Suprapubic skin (tissue), 4 donors: ENCODE data around the gene CYB5A. TPM values are rescaled to one million over a fixed set of nuclear protein-coding genes. Genes with fewer than 3 reads are reported as not detected.
"Not testable (repeated sequence)": the region's sequence is repeated elsewhere in the genome, so short reads cannot be mapped to it uniquely, and the experiment has no call there.

ENCODE experiments used
- DNase-seq, 2 donors: peaks; one replicate each; pipeline ENCODE4 v3.0.0-alpha.2; 2019; ENCODE audit warnings: low spot score in 2 of 2
- H3K27ac ChIP-seq: fragments of 200-600 bp; sonication (generic); one replicate; pipeline ENCODE4 v1.5.1; 2019
- H3K27me3 ChIP-seq: fragments of 200-600 bp; sonication (generic); one replicate; pipeline ENCODE4 v1.5.1; 2019
- H3K36me3 ChIP-seq: fragments of 200-600 bp; sonication (generic); one replicate; pipeline ENCODE4 v1.5.1; 2019
- H3K4me1 ChIP-seq: fragments of 200-600 bp; sonication (generic); one replicate; pipeline ENCODE4 v1.5.1; 2019
- H3K4me3 ChIP-seq: fragments of 200-600 bp; sonication (generic); one replicate; pipeline ENCODE4 v1.5.1; 2019; ENCODE audit warnings: mild to moderate bottlenecking
- H3K9me3 ChIP-seq: fragments of 200-600 bp; sonication (generic); one replicate; pipeline ENCODE4 v1.5.1; 2019
- EP300 ChIP-seq: sonication (generic); formaldehyde crosslinking; IDR thresholded peaks from one replicate; pipeline ENCODE4 v1.6.1; 2017; ENCODE audit warnings: antibody characterized with exemption
- POLR2A ChIP-seq, 2 donors: fragments of 450-650 bp; IDR thresholded peaks; one replicate each; pipeline ENCODE4 v1.6.1; 2017; ENCODE audit warnings: antibody characterized with exemption in 2 of 2, mild to moderate bottlenecking in 2 of 2, moderate library complexity in 2 of 2
- POLR2AphosphoS5 ChIP-seq, 3 donors: sonication (generic); formaldehyde crosslinking; IDR thresholded peaks; one replicate each; pipeline ENCODE4 v1.6.1; 2017; ENCODE audit warnings: antibody characterized with exemption in 3 of 3
- WGBS: methylation state at CpG from one replicate; pipeline ENCODE4 v1.1.5; 2018; 5-methylcytosine and 5-hydroxymethylcytosine counted together
- total RNA-seq, 4 donors: library from RNA; depleted of rRNA; stranded (reverse); fragments of >200 nt; gene quantifications; one replicate each; pipeline ENCODE4 v1.1.0, GENCODE V29; 2016
- TF ChIP-seq, protein P1 (sequence below), 2 donors: fragments of 200-600 bp in 1 of 2; fragments of 450-650 bp in 1 of 2; sonication (generic) in 1 of 2; IDR thresholded peaks; one replicate each; pipeline ENCODE4 v1.5.1; 2016 to 2019; ENCODE audit warnings: antibody characterized with exemption in 2 of 2, mild to moderate bottlenecking in 1 of 2, moderate library complexity in 1 of 2

CYB5A gene
- total RNA-seq, 4 donors from 2014 or later: 103 to 258 (median 147) TPM

DNA sequence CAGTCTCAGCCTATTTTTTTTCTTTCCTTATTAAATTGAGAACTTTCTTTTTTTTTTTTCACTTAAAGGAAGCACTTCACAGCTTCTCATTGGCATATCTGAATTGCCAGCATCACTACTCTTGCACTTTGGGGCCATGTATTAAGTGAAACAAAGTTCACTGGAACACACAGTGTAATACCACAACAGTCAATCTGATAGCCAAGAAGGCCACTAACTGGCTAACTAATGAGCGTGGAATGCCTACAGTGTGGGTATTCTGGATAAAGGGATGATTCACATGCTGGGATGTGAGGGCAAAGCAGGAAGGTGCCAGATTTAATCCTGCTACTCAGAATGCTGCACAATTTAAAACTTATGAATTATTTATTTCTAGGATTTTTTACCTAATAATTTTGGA lies 12.2 kb upstream of the CYB5A start:
- no peak overlapping the region for H3K27ac ChIP-seq
- no peaks in the 10 kb centered on the region for H3K9me3 ChIP-seq
- TF ChIP-seq POLR2AphosphoS5 (IDR thresholded peaks at IDR 0.05): no peak
- TF ChIP-seq POLR2A (IDR thresholded peaks at IDR 0.05): no peak
- TF ChIP-seq EP300: no peak
- TF ChIP-seq, protein P1, sequence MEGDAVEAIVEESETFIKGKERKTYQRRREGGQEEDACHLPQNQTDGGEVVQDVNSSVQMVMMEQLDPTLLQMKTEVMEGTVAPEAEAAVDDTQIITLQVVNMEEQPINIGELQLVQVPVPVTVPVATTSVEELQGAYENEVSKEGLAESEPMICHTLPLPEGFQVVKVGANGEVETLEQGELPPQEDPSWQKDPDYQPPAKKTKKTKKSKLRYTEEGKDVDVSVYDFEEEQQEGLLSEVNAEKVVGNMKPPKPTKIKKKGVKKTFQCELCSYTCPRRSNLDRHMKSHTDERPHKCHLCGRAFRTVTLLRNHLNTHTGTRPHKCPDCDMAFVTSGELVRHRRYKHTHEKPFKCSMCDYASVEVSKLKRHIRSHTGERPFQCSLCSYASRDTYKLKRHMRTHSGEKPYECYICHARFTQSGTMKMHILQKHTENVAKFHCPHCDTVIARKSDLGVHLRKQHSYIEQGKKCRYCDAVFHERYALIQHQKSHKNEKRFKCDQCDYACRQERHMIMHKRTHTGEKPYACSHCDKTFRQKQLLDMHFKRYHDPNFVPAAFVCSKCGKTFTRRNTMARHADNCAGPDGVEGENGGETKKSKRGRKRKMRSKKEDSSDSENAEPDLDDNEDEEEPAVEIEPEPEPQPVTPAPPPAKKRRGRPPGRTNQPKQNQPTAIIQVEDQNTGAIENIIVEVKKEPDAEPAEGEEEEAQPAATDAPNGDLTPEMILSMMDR (IDR thresholded peaks at IDR 0.05): no peak
- H3K36me3 ChIP-seq: no peaks in the 10 kb centered on the region
- no peak overlapping the region for H3K4me3 ChIP-seq
- H3K4me1 ChIP-seq: no peaks in the 10 kb centered on the region
- H3K27me3 ChIP-seq: peaks cover 4% of the 10 kb centered on the region
- DNase-seq: no peak
- 80% methylated on average over 1 of the region's 1 CpG for WGBS

DNA sequence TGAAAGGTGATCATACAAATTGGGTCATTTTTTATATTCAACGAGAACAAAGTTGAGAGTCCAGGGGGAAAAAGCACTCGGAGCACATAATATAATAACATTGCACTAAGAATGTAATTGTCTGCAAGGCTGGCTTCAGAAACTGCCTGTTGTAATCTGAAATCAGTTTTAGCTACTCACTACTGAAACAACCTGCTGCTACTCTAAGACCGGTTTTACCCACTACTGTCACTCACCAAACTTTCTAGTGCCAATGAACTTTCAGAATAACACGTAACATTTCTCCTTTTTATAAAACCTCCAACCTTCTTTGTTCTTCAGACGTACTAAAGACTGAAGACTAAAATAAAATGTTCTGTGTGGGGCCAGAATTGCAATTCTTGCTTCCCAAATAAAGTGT lies 11.5 kb upstream of the CYB5A start:
- TF ChIP-seq, protein P1 (IDR thresholded peaks at IDR 0.05): no peak
- TF ChIP-seq POLR2AphosphoS5 (IDR thresholded peaks at IDR 0.05) (no peak), EP300 (no peak), POLR2A (IDR thresholded peaks at IDR 0.05) (no peak)
- peaks cover 4% of the 10 kb centered on the region for H3K27me3 ChIP-seq
- H3K36me3 ChIP-seq: no peaks in the 10 kb centered on the region
- WGBS: 66% methylated on average over 5 of the region's 5 CpGs
- DNase-seq: no peak
- no peak overlapping the region for H3K4me3 ChIP-seq
- no peaks in the 10 kb centered on the region for H3K9me3 ChIP-seq
- no peak overlapping the region for H3K27ac ChIP-seq
- H3K4me1 ChIP-seq: no peaks in the 10 kb centered on the region

DNA sequence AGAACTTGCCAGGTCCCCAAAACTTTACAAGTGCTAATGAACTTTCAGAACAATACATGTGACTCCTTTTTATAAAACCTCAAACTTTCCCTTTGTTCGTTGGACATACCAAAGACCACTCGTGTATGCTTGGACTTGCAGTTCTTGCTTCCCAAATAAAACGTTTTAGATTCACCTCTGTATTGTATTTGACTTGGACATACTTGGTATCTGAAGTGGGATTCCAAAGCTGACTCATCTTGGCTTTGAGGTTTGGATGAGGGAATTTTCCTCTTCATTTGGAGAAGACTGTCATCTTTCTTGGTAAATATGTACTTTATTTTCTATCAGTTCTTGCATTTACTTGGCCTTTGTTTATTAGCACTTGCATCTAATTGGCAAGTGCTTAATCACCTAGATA lies 8.0 kb upstream of the CYB5A start:
- Histone ChIP-seq H3K4me3 (no peak overlapping the region), H3K4me1 (no peaks in the 10 kb centered on the region), H3K36me3 (no peaks in the 10 kb centered on the region), H3K27me3 (no peaks in the 10 kb centered on the region), H3K9me3 (no peaks in the 10 kb centered on the region), H3K27ac (no peak overlapping the region)
- TF ChIP-seq EP300: no peak
- WGBS: 64% methylated on average over 3 of the region's 3 CpGs
- no peak for DNase-seq

DNA sequence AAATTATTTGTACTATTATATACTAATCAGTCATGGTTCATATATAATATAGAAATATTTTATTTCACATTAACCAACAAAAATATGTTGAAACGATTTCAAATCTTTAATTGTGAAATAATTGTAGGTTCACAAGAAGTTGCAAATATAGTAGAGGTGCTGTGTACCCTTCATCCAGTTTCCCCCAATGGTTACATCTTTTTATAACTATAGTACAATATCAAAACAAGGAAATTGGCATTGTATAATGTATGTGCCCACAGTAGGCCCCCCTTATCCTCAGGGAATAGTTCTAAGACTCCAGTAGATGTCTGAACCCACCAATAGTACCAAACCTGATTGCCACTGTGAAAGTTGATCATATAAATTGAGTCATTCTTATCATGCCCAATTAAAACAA lies 7.4 kb upstream of the CYB5A start:
- WGBS: 86% methylated on average over 1 of the region's 1 CpG
- H3K4me1 ChIP-seq: no peaks in the 10 kb centered on the region

DNA sequence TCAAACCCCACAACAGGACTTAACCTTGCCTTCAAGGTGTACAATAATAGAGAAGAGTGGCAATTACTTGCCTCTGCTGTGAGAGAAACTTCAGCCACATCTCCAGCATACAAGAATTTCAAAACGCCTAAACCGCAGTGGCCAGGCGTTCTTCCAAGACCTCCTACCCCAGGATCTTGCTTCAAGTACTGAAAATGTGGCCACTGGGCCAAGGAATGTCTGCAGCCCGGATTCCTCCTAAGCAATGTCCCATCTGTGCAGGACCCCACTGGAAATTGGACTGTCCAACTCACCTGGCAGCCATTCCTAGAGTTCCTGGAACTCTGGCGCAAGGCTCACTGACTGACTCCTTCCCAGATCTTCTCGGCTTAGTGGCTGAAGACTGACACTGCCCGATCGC lies 2.8 kb upstream of the CYB5A start:
- 84% methylated on average over 8 of the region's 8 CpGs for WGBS
- Histone ChIP-seq H3K4me1 (peaks cover 16% of the 10 kb centered on the region), H3K9me3 (no peaks in the 10 kb centered on the region), H3K4me3 (no peak overlapping the region), H3K36me3 (no peaks in the 10 kb centered on the region), H3K27ac (no peak overlapping the region), H3K27me3 (no peaks in the 10 kb centered on the region)
- DNase-seq: no peak
- TF ChIP-seq, protein P1 (IDR thresholded peaks at IDR 0.05): no peak
- TF ChIP-seq POLR2AphosphoS5 (IDR thresholded peaks at IDR 0.05) (no peak), EP300 (no peak), POLR2A (IDR thresholded peaks at IDR 0.05) (no peak)

More for the DNA sequence above, 7.4 kb upstream of the CYB5A start:
- Histone ChIP-seq H3K9me3 (no peaks in the 10 kb centered on the region), H3K36me3 (no peaks in the 10 kb centered on the region), H3K4me3 (no peak overlapping the region), H3K27me3 (no peaks in the 10 kb centered on the region), H3K27ac (no peak overlapping the region)
- TF ChIP-seq POLR2A (IDR thresholded peaks at IDR 0.05) (no peak), POLR2AphosphoS5 (IDR thresholded peaks at IDR 0.05) (no peak)
- TF ChIP-seq, protein P1 (IDR thresholded peaks at IDR 0.05): no peak
- DNase-seq: no peak

DNA sequence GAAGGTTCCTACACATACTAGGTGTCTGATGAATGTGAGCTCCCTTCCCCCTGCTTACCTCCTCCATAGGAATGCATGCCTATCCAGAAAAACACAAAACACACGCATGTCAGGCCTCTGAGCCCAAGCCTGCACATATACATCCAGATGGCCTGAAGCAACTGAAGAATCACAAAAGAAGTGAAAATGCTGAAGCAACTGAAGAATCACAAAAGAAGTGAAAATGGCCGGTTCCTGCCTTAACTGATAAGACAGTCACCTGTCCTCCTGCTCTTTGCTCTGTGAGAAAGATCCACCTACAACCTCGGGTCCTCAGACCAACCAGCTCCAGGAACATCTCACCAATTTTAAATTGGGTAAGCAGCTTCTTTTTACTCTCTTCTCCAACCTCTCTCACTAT lies 1.2 kb upstream of the CYB5A start:
- H3K9me3 ChIP-seq, H3K27me3 ChIP-seq, DNase-seq, H3K4me3 ChIP-seq, H3K27ac ChIP-seq, H3K36me3 ChIP-seq: not testable (repeated sequence)
- peaks cover 20% of the 10 kb centered on the region for H3K4me1 ChIP-seq
- WGBS: 91% methylated on average over 3 of the region's 3 CpGs
